ENCODE data around the gene TACR2.

Gene TACR2

GRCh38 chr10:69416695-69417094, at the start of gene TACR2:
Gene TACR2, minus strand, starts transcription at chr10:69416918. Its CDS starts 595 bp downstream, at chr10:69416323.
- no peak for DNase-seq

- no peak for DNase-seq
Observed at GRCh38 chr10:69466158-69466490, 49.4 kb upstream of the TACR2 start.

GRCh38 chr10:69465457-69466157, 48.9 kb upstream of the TACR2 start:
- DNase-seq = no peak

- no peak for DNase-seq
Observed at GRCh38 chr10:69464801-69465401, 48.2 kb upstream of the TACR2 start.

- DNase-seq = no peak
Observed at GRCh38 chr10:69464401-69464800, 47.7 kb upstream of the TACR2 start.

- no peak for DNase-seq
Observed at GRCh38 chr10:69463886-69464285, 47.2 kb upstream of the TACR2 start.

GRCh38 chr10:69461243-69462025, 44.7 kb upstream of the TACR2 start:
- DNase-seq = no peak

GRCh38 chr10:69460576-69461242, 44.0 kb upstream of the TACR2 start:
- DNase-seq = no peak

GRCh38 chr10:69459893-69460575, 43.3 kb upstream of the TACR2 start:
- no peak for DNase-seq

- no peak for DNase-seq
Observed at GRCh38 chr10:69459101-69459790, 42.5 kb upstream of the TACR2 start.

GRCh38 chr10:69458430-69459100, 41.8 kb upstream of the TACR2 start:
- DNase-seq = no peak

- no peak for DNase-seq
Observed at GRCh38 chr10:69457771-69458237, 41.1 kb upstream of the TACR2 start.

- DNase-seq = no peak
Observed at GRCh38 chr10:69456880-69457693, 40.4 kb upstream of the TACR2 start.

- no peak for DNase-seq
Observed at GRCh38 chr10:69455006-69455763, 38.5 kb upstream of the TACR2 start.

- DNase-seq = no peak
Observed at GRCh38 chr10:69453795-69454194, 37.1 kb upstream of the TACR2 start.

- DNase-seq = no peak
Observed at GRCh38 chr10:69452676-69453415, 36.1 kb upstream of the TACR2 start.

GRCh38 chr10:69451784-69452251, 35.1 kb upstream of the TACR2 start:
- DNase-seq = no peak

GRCh38 chr10:69451209-69451783, 34.6 kb upstream of the TACR2 start, which contains the start of gene TSPAN15:
Gene TSPAN15, plus strand, starts transcription at chr10:69451465. Its CDS starts 130 bp downstream, at chr10:69451595.
- DNase-seq = no peak
